Cardiac atrium fibroblast (primary cell): Measurements from ENCODE around the gene DNLZ. TPM values are rescaled to one million over a fixed set of nuclear protein-coding genes. Genes with fewer than 3 reads are reported as not detected.

Experiments
- total RNA-seq: library from RNA; depleted of rRNA; stranded (reverse); fragments of >200 nt; gene quantifications from 2 replicates; pipeline ENCODE4 v1.2.3, GENCODE V29; 2015

Gene DNLZ
- 4.5 and 11.3 TPM in 2 replicates for total RNA-seq

GRCh38 chr9:136363106-136363948, at the start of gene DNLZ:
DNLZ (minus strand) TSS chr9:136363744; CDS start chr9:136363714, 30 bp downstream.

GRCh38 chr9:136410500-136411287, 47.1 kb upstream of the DNLZ start, which contains the start of the genes ENTR1 and PMPCA:
ENTR1 (minus strand) TSS chr9:136410614; CDS start chr9:136410397, 217 bp downstream.
PMPCA (plus strand) TSS chr9:136410658; CDS start chr9:136410669, 11 bp downstream.

GRCh38 chr9:136400038-136400834, 36.7 kb upstream of the DNLZ start, which contains the start of gene SNAPC4:
SNAPC4 (minus strand) TSS chr9:136400170; CDS start chr9:136398428, 1,742 bp downstream.

GRCh38 chr9:136373300-136374182, 10.0 kb upstream of the DNLZ start, which contains the start of gene CARD9:
CARD9 (minus strand) TSS chr9:136373669; CDS start chr9:136372078, 1,591 bp downstream.

GRCh38 chr9:136327304-136327974, 36.1 kb downstream of the DNLZ start, which contains the start of gene GPSM1:
GPSM1 (plus strand) TSS chr9:136327539; CDS start chr9:136327696, 157 bp downstream.

Other genes with a start within 250 kb of the DNLZ start
- gene TMEM250, start 244.9 kb downstream of the DNLZ start, total RNA-seq: 38.5 and 46.7 TPM in 2 replicates
- gene LHX3, start 158.6 kb downstream of the DNLZ start, total RNA-seq: not detected in 2 replicates
- gene QSOX2, start 117.9 kb downstream of the DNLZ start, total RNA-seq: 15.9 and 16.4 TPM in 2 replicates
- not detected in 2 replicates for gene CCDC187, start 59.6 kb downstream of the DNLZ start, total RNA-seq
- gene GPSM1, start 36.2 kb downstream of the DNLZ start, total RNA-seq: 35.8 and 43.7 TPM in 2 replicates
- gene CARD9, start 9.9 kb upstream of the DNLZ start, total RNA-seq: under 0.01 and 0.65 TPM in 2 replicates
- 6.5 and 8.1 TPM in 2 replicates for gene SNAPC4, start 36.4 kb upstream of the DNLZ start, total RNA-seq
- 38.9 and 43.3 TPM in 2 replicates for gene ENTR1, start 46.9 kb upstream of the DNLZ start, total RNA-seq
- gene PMPCA, start 46.9 kb upstream of the DNLZ start, total RNA-seq: 38.5 and 44.6 TPM in 2 replicates
- gene INPP5E, start 76.1 kb upstream of the DNLZ start, total RNA-seq: 6.0 and 8.7 TPM in 2 replicates
- gene SEC16A, start 119.3 kb upstream of the DNLZ start, total RNA-seq: 45.7 and 65.4 TPM in 2 replicates
- 20.9 and 30.1 TPM in 2 replicates for gene NOTCH1, start 182.3 kb upstream of the DNLZ start, total RNA-seq